GM23338 (cell line): ENCODE results near the gene NUDT16. TPM values are rescaled to one million over a fixed set of nuclear protein-coding genes. Genes with fewer than 3 reads are reported as not detected.

Source experiments
- ATAC-seq: fragments of 200-7000 bp; cut with Tn5 transposase; 3 replicates; pipeline ENCODE4 v1.9.1; 2020
- DNase-seq: peaks from one replicate; pipeline ENCODE4 v3.0.0-alpha.2; 2015; ENCODE audit warnings: low spot score
- H2AFZ ChIP-seq: fragments of 200-600 bp; sonication (generic); 2 replicates; pipeline ENCODE4 v1.8.0; 2016; ENCODE audit warnings: antibody characterized with exemption, mild to moderate bottlenecking, moderate library complexity
- H3F3A ChIP-seq: fragments of 200-600 bp; sonication (generic); replicated peaks from 2 replicates; pipeline ENCODE4 v1.8.0; 2017; ENCODE audit warnings: antibody characterized with exemption, mixed run types, low read depth
- H3K27ac ChIP-seq: fragments of 200-600 bp; sonication (generic); 2 replicates; pipeline ENCODE4 v1.6.1; 2016; ENCODE audit warnings: low read depth
- H3K27me3 ChIP-seq: fragments of 200-600 bp; sonication (generic); 2 replicates; pipeline ENCODE4 v1.8.0; 2016; ENCODE audit warnings: mild to moderate bottlenecking, mixed run types, moderate library complexity; ENCODE audit not compliant: insufficient read depth
- H3K36me3 ChIP-seq: fragments of 200-600 bp; sonication (generic); 2 replicates; pipeline ENCODE4 v1.8.0; 2016; ENCODE audit warnings: mild to moderate bottlenecking; ENCODE audit not compliant: insufficient read depth
- H3K4me1 ChIP-seq: fragments of 200-600 bp; sonication (generic); 2 replicates; pipeline ENCODE4 v1.8.0; 2016; ENCODE audit warnings: mild to moderate bottlenecking, moderate library complexity; ENCODE audit not compliant: insufficient read depth
- H3K4me2 ChIP-seq: fragments of 200-600 bp; sonication (generic); 2 replicates; pipeline ENCODE4 v1.7.1; 2017; ENCODE audit warnings: mixed run types
- H3K4me3 ChIP-seq: fragments of 200-600 bp; sonication (generic); 2 replicates; pipeline ENCODE4 v1.6.1; 2016; ENCODE audit warnings: mixed run types
- H3K79me2 ChIP-seq: fragments of 200-600 bp; sonication (generic); replicated peaks from 2 replicates; pipeline ENCODE4 v1.8.0; 2017; ENCODE audit warnings: mild to moderate bottlenecking; ENCODE audit not compliant: insufficient read depth
- H3K9me2 ChIP-seq: fragments of 200-600 bp; sonication (generic); 2 replicates; pipeline ENCODE4 v1.8.0; 2017; ENCODE audit not compliant: insufficient read depth
- H4K20me1 ChIP-seq: fragments of 200-600 bp; sonication (generic); replicated peaks from 2 replicates; pipeline ENCODE4 v1.8.0; 2017; ENCODE audit warnings: mild to moderate bottlenecking; ENCODE audit not compliant: insufficient read depth
- H3K27ac Mint-ChIP-seq: 2 replicates; pipeline ENCODE4 v1.8.0; 2020; ENCODE audit warnings: inconsistent platforms, mild to moderate bottlenecking, moderate library complexity, mixed read lengths
- H3K27me3 Mint-ChIP-seq: 3 replicates; pipeline ENCODE4 v1.8.0; 2022; ENCODE audit warnings: low read depth, mild to moderate bottlenecking, moderate library complexity, mixed read lengths, inconsistent platforms; ENCODE audit not compliant: insufficient read depth, poor library complexity
- H3K36me3 Mint-ChIP-seq: 3 replicates; pipeline ENCODE4 v1.8.0; 2021; ENCODE audit warnings: low read depth, mild to moderate bottlenecking, inconsistent platforms, moderate library complexity, mixed read lengths
- H3K4me1 Mint-ChIP-seq: 3 replicates; pipeline ENCODE4 v1.8.0; 2020; ENCODE audit warnings: mild to moderate bottlenecking, inconsistent platforms, mixed read lengths
- H3K4me3 Mint-ChIP-seq: 3 replicates; pipeline ENCODE4 v1.8.0; 2021; ENCODE audit warnings: moderate library complexity, mild to moderate bottlenecking, inconsistent platforms, mixed read lengths
- H3K9me3 Mint-ChIP-seq: 3 replicates; pipeline ENCODE4 v1.8.0; 2020; ENCODE audit warnings: moderate library complexity, mild to moderate bottlenecking, inconsistent platforms, mixed read lengths
- JUNB ChIP-seq: IDR thresholded peaks from one replicate; pipeline ENCODE4 v1.6.1; 2016; ENCODE audit warnings: antibody characterized with exemption; ENCODE audit not compliant: unreplicated experiment
- NANOG ChIP-seq: IDR thresholded peaks from 2 replicates; pipeline ENCODE4 v1.6.1; 2016; ENCODE audit warnings: antibody characterized with exemption, borderline replicate concordance
- POLR2AphosphoS5 ChIP-seq: IDR thresholded peaks from 2 replicates; pipeline ENCODE4 v1.6.1; 2016; ENCODE audit warnings: antibody characterized with exemption, low read depth
- STAT1 ChIP-seq: IDR thresholded peaks from one replicate; pipeline ENCODE4 v1.6.1; 2016; ENCODE audit warnings: antibody characterized with exemption; ENCODE audit not compliant: unreplicated experiment
- ZNF114 ChIP-seq: fragments of 250-450 bp; sonication (Bioruptor Pico); IDR thresholded peaks from 2 replicates; pipeline ENCODE4 v1.5.0; 2020; ENCODE audit warnings: mild to moderate bottlenecking, moderate library complexity
- ZNF331 ChIP-seq: fragments of 250-450 bp; sonication (Bioruptor Pico); IDR thresholded peaks from 2 replicates; pipeline ENCODE4 v1.5.0; 2020; ENCODE audit warnings: low read depth, mild to moderate bottlenecking, moderate library complexity
- polyA plus RNA-seq: library from polyadenylated mRNA; unstranded; fragments of >200 nt; fragmentation: Nextera tagmentation; extraction: Ambion mirVana; gene quantifications from 2 replicates; pipeline ENCODE4 v1.2.1, GENCODE V29; 2016
- total RNA-seq: library from RNA; depleted of rRNA; stranded (reverse); fragments of >200 nt; shearing (Covaris generic); gene quantifications from 2 replicates; pipeline ENCODE4 v1.2.3, GENCODE V29; 2014
- TF ChIP-seq, protein P1 (sequence below): IDR thresholded peaks from one replicate; pipeline ENCODE4 v1.6.1; 2018; ENCODE audit warnings: antibody characterized with exemption; ENCODE audit not compliant: unreplicated experiment
- TF ChIP-seq, protein P2 (sequence below): IDR thresholded peaks from 2 replicates; pipeline ENCODE4 v1.6.1; 2016; ENCODE audit warnings: antibody characterized with exemption
- TF ChIP-seq, protein P3 (sequence below): fragments of 250-450 bp; sonication (Bioruptor Pico); IDR thresholded peaks from 2 replicates; pipeline ENCODE4 v1.5.0; 2020; ENCODE audit warnings: mild to moderate bottlenecking, moderate library complexity
- TF ChIP-seq, protein P4 (sequence below), 2 experiments: fragments of 200-600 bp in 1 of 2; sonication (generic) in 1 of 2; conservative IDR thresholded peaks; 2 replicates each; pipeline versions ENCODE4 v1.5.1 to v1.6.1; 2016 to 2017; ENCODE audit warnings: antibody characterized with exemption in 2 of 2, low read depth in 2 of 2, mild to moderate bottlenecking in 2 of 2, moderate library complexity in 1 of 2

NUDT16 gene
- total and polyA plus RNA-seq, 2 experiments from 2014 or later = 10.0 to 15.4 TPM

DNA sequence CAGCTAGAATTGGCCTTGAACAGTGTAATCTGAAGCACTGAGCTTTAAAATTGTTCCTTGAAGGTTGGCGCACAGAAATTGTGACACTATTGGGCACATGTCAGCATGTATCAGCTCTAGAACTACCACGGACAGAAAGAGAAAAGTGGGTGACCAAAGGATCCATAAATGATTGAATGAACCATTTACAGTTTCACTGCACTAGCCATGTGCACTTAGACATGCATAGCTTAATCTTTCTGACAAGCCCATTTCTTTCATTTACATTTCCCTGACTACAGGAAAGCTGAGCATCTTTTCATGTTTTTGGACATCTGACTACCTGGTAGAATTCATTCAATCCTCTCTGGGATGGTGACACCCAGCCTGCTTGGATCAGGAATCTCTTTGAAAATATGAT lies 36.2 kb downstream of the NUDT16 start (continued):
- TF ChIP-seq, protein P1, sequence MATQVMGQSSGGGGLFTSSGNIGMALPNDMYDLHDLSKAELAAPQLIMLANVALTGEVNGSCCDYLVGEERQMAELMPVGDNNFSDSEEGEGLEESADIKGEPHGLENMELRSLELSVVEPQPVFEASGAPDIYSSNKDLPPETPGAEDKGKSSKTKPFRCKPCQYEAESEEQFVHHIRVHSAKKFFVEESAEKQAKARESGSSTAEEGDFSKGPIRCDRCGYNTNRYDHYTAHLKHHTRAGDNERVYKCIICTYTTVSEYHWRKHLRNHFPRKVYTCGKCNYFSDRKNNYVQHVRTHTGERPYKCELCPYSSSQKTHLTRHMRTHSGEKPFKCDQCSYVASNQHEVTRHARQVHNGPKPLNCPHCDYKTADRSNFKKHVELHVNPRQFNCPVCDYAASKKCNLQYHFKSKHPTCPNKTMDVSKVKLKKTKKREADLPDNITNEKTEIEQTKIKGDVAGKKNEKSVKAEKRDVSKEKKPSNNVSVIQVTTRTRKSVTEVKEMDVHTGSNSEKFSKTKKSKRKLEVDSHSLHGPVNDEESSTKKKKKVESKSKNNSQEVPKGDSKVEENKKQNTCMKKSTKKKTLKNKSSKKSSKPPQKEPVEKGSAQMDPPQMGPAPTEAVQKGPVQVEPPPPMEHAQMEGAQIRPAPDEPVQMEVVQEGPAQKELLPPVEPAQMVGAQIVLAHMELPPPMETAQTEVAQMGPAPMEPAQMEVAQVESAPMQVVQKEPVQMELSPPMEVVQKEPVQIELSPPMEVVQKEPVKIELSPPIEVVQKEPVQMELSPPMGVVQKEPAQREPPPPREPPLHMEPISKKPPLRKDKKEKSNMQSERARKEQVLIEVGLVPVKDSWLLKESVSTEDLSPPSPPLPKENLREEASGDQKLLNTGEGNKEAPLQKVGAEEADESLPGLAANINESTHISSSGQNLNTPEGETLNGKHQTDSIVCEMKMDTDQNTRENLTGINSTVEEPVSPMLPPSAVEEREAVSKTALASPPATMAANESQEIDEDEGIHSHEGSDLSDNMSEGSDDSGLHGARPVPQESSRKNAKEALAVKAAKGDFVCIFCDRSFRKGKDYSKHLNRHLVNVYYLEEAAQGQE = no peak
- TF ChIP-seq STAT1 = no peak
- TF ChIP-seq, protein P2, sequence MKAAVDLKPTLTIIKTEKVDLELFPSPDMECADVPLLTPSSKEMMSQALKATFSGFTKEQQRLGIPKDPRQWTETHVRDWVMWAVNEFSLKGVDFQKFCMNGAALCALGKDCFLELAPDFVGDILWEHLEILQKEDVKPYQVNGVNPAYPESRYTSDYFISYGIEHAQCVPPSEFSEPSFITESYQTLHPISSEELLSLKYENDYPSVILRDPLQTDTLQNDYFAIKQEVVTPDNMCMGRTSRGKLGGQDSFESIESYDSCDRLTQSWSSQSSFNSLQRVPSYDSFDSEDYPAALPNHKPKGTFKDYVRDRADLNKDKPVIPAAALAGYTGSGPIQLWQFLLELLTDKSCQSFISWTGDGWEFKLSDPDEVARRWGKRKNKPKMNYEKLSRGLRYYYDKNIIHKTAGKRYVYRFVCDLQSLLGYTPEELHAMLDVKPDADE = no peak
- no peak for TF ChIP-seq POLR2AphosphoS5
- TF ChIP-seq ZNF331 = no peak

DNA sequence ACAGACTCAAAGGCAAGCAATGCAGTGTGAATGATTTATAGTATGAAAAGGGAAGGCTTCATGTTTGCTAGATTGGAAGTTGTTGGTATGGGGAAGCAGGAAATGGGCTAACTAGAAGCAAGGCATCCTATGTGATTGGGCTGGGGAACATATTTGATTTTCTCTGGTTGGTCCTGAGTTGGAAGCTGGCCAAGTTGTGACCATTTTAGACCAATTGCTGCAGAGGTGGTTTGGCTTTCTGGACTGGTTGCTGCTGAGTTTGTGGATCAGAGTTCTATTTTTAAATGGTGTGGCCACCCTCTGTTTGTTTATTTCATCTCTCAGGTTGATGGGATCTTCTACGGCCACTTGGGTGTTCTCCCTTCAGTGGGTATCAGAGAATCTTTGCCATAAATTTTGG lies 39.7 kb downstream of the NUDT16 start:
- H2AFZ ChIP-seq = no peak overlapping the region
- H3K4me2 ChIP-seq = no peak overlapping the region
- no peak overlapping the region for H3K27ac ChIP-seq
- no peaks in the 10 kb centered on the region for H3K36me3 ChIP-seq
- Mint-ChIP-seq H3K27ac (no peak overlapping the region), H3K4me1 (no peaks in the 10 kb centered on the region), H3K9me3 (no peaks in the 10 kb centered on the region), H3K27me3 (peaks cover 3% of the 10 kb centered on the region), H3K36me3 (no peaks in the 10 kb centered on the region), H3K4me3 (no peak overlapping the region)
- no peaks in the 10 kb centered on the region for H3K27me3 ChIP-seq
- ATAC-seq (no peak), DNase-seq (no peak)
- H3K4me1 ChIP-seq = no peaks in the 10 kb centered on the region
- H4K20me1 ChIP-seq = no peaks in the 10 kb centered on the region
- peaks cover 12% of the 10 kb centered on the region; the same call in 1 of the 2 replicates for H3K9me2 ChIP-seq
- H3F3A ChIP-seq = no peaks in the 10 kb centered on the region
- TF ChIP-seq STAT1 = no peak
- TF ChIP-seq NANOG = no peak
- TF ChIP-seq JUNB = no peak
- no peak for TF ChIP-seq ZNF114 (CRISPR knock-in tag)
- TF ChIP-seq, protein P3, sequence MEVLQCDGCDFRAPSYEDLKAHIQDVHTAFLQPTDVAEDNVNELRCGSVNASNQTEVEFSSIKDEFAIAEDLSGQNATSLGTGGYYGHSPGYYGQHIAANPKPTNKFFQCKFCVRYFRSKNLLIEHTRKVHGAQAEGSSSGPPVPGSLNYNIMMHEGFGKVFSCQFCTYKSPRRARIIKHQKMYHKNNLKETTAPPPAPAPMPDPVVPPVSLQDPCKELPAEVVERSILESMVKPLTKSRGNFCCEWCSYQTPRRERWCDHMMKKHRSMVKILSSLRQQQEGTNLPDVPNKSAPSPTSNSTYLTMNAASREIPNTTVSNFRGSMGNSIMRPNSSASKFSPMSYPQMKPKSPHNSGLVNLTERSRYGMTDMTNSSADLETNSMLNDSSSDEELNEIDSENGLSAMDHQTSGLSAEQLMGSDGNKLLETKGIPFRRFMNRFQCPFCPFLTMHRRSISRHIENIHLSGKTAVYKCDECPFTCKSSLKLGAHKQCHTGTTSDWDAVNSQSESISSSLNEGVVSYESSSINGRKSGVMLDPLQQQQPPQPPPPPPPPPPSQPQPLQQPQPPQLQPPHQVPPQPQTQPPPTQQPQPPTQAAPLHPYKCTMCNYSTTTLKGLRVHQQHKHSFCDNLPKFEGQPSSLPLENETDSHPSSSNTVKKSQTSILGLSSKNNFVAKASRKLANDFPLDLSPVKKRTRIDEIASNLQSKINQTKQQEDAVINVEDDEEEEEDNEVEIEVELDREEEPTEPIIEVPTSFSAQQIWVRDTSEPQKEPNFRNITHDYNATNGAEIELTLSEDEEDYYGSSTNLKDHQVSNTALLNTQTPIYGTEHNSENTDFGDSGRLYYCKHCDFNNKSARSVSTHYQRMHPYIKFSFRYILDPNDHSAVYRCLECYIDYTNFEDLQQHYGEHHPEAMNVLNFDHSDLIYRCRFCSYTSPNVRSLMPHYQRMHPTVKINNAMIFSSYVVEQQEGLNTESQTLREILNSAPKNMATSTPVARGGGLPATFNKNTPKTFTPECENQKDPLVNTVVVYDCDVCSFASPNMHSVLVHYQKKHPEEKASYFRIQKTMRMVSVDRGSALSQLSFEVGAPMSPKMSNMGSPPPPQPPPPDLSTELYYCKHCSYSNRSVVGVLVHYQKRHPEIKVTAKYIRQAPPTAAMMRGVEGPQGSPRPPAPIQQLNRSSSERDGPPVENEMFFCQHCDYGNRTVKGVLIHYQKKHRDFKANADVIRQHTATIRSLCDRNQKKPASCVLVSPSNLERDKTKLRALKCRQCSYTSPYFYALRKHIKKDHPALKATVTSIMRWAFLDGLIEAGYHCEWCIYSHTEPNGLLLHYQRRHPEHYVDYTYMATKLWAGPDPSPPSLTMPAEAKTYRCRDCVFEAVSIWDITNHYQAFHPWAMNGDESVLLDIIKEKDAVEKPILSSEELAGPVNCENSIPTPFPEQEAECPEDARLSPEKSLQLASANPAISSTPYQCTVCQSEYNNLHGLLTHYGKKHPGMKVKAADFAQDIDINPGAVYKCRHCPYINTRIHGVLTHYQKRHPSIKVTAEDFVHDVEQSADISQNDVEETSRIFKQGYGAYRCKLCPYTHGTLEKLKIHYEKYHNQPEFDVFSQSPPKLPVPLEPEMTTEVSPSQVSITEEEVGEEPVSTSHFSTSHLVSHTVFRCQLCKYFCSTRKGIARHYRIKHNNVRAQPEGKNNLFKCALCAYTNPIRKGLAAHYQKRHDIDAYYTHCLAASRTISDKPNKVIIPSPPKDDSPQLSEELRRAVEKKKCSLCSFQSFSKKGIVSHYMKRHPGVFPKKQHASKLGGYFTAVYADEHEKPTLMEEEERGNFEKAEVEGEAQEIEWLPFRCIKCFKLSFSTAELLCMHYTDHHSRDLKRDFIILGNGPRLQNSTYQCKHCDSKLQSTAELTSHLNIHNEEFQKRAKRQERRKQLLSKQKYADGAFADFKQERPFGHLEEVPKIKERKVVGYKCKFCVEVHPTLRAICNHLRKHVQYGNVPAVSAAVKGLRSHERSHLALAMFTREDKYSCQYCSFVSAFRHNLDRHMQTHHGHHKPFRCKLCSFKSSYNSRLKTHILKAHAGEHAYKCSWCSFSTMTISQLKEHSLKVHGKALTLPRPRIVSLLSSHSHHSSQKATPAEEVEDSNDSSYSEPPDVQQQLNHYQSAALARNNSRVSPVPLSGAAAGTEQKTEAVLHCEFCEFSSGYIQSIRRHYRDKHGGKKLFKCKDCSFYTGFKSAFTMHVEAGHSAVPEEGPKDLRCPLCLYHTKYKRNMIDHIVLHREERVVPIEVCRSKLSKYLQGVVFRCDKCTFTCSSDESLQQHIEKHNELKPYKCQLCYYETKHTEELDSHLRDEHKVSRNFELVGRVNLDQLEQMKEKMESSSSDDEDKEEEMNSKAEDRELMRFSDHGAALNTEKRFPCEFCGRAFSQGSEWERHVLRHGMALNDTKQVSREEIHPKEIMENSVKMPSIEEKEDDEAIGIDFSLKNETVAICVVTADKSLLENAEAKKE = no peak
- TF ChIP-seq, protein P4, sequence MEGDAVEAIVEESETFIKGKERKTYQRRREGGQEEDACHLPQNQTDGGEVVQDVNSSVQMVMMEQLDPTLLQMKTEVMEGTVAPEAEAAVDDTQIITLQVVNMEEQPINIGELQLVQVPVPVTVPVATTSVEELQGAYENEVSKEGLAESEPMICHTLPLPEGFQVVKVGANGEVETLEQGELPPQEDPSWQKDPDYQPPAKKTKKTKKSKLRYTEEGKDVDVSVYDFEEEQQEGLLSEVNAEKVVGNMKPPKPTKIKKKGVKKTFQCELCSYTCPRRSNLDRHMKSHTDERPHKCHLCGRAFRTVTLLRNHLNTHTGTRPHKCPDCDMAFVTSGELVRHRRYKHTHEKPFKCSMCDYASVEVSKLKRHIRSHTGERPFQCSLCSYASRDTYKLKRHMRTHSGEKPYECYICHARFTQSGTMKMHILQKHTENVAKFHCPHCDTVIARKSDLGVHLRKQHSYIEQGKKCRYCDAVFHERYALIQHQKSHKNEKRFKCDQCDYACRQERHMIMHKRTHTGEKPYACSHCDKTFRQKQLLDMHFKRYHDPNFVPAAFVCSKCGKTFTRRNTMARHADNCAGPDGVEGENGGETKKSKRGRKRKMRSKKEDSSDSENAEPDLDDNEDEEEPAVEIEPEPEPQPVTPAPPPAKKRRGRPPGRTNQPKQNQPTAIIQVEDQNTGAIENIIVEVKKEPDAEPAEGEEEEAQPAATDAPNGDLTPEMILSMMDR (conservative IDR thresholded peaks at IDR 0.05; ENCODE audit: low read depth in 2 of 2) = no peak
- H3K79me2 ChIP-seq = no peaks in the 10 kb centered on the region
- no peak overlapping the region for H3K4me3 ChIP-seq
